HG03060 (cell line): ENCODE results near the gene NISCH.

ENCODE experiments used
- ATAC-seq: cut with Tn5 transposase; IDR thresholded peaks from one replicate; pipeline ENCODE4 v1.9.1; 2021; ENCODE audit warnings: low read depth, moderate number of reproducible peaks; ENCODE audit not compliant: unreplicated experiment

NISCH gene

GRCh38 chr3:52507359-52507758, 52.0 kb downstream of the NISCH start:
- no peak for ATAC-seq

DNA sequence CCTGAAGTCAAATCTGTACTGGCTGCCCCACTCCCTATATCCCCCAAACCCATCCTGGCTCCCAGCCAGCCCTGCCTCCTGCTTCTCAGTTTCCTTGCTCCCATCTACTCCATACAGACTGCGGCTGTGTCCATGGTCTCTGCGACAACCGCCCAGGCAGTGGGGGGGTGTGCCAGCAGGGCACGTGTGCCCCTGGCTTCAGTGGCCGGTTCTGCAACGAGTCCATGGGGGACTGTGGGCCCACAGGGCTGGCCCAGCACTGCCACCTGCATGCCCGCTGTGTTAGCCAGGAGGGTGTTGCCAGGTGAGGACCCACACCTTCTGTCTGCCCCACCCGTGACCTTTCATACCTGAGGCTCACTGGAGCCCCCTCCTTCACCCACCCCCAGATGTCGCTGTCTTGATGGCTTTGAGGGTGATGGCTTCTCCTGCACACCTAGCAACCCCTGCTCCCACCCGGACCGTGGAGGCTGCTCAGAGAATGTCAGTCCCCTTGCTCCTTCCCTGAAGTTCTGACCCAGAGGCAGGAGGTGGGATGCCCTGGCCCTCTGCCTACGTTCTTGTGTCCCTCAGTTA, 54.4 kb downstream of the NISCH start:
- ATAC-seq = no peak

DNA sequence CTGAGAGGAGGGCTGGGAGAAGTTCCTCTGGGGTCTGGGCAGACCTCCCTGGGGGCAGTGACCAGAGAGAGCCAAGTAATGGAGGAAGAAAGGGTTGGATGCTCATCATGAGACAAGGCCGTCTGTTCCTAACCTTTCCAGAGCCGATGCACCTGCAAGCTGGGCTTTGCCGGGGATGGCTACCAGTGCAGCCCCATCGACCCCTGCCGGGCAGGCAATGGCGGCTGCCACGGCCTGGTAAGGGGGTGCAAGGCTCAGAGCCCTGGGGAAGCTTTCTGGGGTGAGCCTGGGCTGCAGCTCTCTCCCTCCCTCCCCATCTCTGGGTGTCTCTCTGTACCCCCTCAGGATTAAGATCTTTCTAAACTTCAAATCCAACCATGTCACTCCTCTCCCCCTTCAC, 56.1 kb downstream of the NISCH start:
- no peak for ATAC-seq

DNA sequence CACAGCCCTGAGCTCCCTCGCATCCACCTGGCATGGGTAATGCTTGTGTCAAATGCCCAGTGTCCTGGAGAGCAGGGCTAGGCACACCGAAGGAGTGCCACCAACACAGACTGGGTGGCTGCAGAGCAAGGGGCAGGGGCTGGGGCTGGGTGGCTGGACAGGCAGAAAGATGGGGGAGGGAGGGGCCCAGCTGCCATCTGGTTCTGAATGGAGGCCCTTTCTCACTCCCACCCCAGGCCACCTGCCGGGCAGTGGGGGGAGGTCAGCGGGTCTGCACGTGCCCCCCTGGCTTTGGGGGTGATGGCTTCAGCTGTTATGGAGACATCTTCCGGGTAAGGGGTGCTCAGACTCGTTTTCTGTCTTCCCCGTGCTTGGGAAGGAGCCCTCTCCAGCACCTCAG, 56.7 kb downstream of the NISCH start:
- ATAC-seq = no peak

DNA sequence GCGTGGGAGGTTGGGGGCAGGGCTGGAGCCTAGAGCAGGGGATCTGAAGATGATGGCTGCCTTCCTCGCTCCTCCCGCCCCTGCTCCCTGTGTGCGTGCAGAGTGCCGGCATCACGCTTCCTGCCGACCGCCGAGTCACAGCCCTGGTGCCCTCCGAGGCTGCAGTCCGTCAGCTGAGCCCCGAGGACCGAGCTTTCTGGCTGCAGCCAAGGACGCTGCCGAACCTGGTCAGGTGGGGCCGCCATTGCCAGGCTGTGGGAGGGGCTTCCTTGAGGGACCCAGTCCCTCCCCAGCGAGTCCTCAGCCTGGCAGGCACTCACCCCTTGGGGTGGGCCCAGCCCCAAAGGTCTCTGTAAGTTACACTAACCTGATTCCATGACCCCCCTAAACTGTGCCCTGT, 57.3 kb downstream of the NISCH start:
- ATAC-seq = no peak

DNA sequence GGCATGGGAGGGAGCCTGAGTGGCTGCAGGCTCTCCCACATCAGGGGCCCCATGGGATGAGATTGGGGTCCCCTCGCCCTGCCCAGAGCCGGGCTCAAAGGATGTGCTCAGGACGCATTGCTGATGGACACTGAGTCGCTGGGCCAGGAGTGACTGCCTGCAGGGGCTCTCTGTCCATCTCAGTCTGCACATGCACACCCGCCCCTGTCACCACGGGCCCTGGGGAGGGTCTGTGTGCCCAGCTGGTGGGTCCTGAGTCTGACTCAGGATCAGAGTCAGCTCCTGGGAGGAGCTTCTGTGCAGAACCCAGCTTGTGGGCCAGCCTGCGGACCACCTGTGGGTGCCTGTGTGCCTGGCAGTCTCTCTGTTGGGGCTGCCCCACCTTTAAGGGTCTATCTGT, 57.9 kb downstream of the NISCH start:
- no peak for ATAC-seq

GRCh38 chr3:52514576-52514975, 59.2 kb downstream of the NISCH start:
- no peak for ATAC-seq

DNA sequence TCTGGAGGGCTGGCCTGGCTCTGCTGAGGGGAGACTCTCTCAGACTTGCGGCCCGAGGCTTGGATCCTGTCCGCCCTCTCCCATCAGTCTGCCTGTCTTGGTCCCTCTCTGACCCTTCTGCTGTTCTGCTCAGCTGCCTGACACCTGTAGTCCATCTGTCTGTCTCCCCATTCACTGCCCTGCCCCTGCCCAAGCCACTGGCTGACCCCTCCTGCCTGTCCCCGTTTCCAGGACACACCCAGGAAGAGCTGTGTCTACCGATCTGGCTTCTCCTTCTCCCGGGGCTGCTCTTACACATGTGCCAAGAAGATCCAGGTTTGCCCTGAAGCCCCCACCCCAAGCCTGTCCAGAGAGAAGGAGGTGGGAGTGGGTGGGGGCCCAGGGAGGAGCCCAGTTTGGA, 59.8 kb downstream of the NISCH start:
- no peak for ATAC-seq

DNA sequence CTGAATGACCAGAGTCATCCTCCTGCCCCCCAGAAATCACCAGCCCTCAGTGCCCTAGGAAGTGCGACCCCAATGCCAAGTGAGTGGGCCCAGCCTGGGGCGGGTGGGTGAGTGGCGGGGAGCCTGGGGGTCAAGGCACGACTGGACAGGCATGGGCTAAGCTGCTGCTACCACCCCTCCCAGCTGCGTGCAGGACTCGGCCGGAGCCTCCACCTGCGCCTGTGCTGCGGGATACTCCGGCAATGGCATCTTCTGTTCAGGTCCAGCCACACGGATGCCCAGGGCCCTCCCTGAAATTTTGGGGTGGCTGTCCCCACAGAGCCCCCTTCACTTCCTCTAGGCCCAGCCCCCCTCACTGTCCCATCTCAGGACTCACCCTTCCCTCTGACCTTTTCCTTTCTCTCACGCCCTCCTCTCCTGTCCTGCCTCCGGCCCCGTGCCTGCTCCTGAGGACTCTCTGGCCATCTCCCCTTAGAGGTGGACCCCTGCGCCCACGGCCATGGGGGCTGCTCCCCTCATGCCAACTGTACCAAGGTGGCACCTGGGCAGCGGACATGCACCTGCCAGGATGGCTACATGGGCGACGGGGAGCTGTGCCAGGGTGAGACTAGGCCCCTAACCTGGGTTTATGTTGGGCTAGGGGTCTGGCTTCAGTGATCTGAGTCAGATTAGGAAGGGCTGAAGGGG, 61.2 kb downstream of the NISCH start:
- ATAC-seq = no peak

- no peak for ATAC-seq
Observed at GRCh38 chr3:52517796-52518722, 62.7 kb downstream of the NISCH start.

DNA sequence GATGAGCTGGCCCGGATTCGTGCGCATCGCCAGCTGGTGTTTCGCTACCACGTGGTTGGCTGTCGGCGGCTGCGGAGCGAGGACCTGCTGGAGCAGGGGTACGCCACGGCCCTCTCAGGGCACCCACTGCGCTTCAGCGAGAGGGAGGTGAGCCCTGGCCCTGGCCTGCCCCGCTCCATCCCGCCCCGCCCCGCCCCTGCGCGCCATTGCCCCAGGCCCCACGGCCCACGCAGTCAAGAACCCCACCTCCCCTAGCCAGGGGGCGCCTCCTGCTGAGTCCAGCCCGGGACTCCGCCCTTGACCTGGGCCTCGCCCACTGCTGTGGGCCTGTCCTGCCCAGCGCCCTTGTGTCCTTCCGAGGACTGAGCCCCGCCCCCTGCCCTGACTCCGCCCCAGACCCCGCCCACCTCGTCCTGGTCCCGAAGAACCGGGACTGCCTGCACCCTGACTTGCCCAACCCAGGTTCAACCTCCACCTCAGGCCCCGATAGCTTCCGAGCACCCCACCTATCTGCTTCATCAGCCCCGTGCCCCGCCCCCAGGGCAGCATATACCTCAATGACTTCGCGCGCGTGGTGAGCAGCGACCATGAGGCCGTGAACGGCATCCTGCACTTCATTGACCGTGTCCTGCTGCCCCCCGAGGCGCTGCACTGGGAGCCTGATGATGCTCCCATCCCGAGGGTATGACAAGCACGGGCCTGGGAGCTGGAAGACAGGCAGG, 63.5 kb downstream of the NISCH start:
- ATAC-seq = no peak

DNA sequence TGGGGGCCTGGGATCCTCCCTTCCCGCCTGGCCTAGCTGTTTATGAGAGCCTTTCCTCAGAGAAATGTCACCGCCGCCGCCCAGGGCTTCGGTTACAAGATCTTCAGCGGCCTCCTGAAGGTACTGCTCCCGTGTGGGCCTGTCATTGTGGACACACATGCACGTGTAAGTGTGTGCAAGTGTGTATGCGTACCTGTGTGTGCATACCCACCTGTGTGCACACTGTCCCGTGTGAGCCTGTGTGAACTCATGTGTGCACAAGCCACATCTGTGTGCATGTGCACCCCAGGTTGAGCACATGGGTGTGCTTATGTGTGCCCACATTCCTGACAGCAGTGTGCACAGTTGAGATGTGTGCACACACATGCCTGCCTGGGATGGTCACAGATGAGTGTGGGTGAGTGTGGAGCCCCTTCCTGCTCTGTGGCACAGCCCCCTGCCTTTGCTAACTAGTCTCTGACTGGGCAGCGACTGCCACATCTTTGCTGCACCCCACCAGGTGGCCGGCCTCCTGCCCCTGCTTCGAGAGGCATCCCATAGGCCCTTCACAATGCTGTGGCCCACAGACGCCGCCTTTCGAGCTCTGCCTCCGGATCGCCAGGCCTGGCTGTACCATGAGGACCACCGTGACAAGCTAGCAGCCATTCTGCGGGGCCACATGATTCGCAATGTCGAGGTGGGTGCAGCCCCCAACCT, 64.2 kb downstream of the NISCH start:
- ATAC-seq = no peak

- ATAC-seq = no peak
Observed at GRCh38 chr3:52520141-52520667, 64.8 kb downstream of the NISCH start.

GRCh38 chr3:52520716-52521487, 65.5 kb downstream of the NISCH start:
- ATAC-seq = no peak

DNA sequence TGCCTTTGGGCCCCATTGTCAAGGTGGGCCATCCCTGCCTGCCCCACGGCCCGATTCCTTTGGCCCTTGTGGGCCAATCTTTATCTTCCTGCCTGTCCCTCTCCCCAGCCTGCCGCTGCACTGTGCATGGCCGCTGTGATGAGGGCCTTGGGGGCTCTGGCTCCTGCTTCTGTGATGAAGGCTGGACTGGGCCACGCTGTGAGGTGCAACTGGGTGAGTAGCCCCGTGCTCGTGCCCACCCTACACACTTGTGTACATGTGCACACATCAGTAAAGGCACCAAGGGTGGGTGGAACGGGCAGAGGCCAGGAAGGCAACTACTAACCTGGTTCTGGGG, 66.1 kb downstream of the NISCH start:
- ATAC-seq = no peak

DNA sequence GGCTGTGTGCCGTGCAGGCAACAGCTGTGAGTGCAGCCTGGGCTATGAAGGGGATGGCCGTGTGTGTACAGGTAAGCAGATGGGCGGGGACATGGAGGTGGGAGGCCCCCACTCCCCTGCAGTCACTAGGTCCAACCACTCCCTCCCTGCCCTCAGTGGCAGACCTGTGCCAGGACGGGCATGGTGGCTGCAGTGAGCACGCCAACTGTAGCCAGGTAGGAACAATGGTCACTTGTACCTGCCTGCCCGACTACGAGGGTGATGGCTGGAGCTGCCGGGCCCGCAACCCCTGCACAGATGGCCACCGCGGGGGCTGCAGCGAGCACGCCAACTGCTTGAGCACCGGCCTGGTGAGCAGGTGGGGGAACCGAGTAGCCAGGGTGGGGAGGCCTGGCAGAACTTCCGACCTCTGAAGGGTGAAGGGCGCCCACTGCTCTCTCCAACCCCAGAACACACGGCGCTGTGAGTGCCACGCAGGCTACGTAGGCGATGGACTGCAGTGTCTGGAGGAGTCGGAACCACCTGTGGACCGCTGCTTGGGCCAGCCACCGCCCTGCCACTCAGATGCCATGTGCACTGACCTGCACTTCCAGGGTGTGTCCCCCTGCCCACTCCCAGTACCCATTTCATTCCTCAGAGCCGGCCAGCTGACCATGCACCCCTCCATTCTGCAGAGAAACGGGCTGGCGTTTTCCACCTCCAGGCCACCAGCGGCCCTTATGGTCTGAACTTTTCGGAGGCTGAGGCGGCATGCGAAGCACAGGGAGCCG, 66.7 kb downstream of the NISCH start:
- no peak for ATAC-seq

- ATAC-seq = no peak
Observed at GRCh38 chr3:52522651-52523251, 67.3 kb downstream of the NISCH start.
